HepG2 (cell line): ENCODE data around the gene FRMPD2. TPM values are rescaled to one million over a fixed set of nuclear protein-coding genes. Genes with fewer than 3 reads are reported as not detected.

Experiments used
- polyA plus RNA-seq, 8 experiments: library from polyadenylated mRNA; depleted of rRNA in 3 of 8; stranded (reverse) in 7 of 8; unstranded in 1 of 8; fragments of >200 nt; fragmentation: Illumina TruSeq in 4 of 8; extraction: Trizol in 4 of 8; gene quantifications; 2 replicates each; pipeline versions ENCODE4 v1.2.1 to v1.2.3, GENCODE V29; 2011 to 2016; ENCODE audit warnings: low read depth in 4 of 8, missing spikeins in 1 of 8, mixed read lengths in 1 of 8; ENCODE audit not compliant: insufficient read depth in 1 of 8
- total RNA-seq, 5 experiments: library from RNA; depleted of rRNA; stranded (reverse); fragments of >200 nt; fragmentation: Illumina TruSeq; extraction: Trizol; gene quantifications; 2 replicates each; pipeline ENCODE4 v1.2.3, GENCODE V29; 2016; ENCODE audit warnings: low read depth in 1 of 5

FRMPD2 gene
- total and polyA plus RNA-seq, 2 of the 13 experiments (the other 11 are each of a cell fraction or from before 2014, with no cell fraction given), result 0.45 to 1.3 TPM

Other genes starting within 250 kb of the FRMPD2 start
- gene MAPK8, start 32.0 kb upstream of the FRMPD2 start, total RNA-seq (2016; rRNA removed; fragmentation: Illumina TruSeq; extraction: Trizol), result 47.3 and 64.5 TPM in 2 replicates
- 28.9 and 41.6 TPM in 2 replicates for gene MAPK8, start 32.0 kb upstream of the FRMPD2 start, polyA plus RNA-seq (2011; rRNA removed)